HEK293 (cell line): ENCODE measurements around the gene TAGLN2.

Source experiments
- CTCF ChIA-PET: fragments of 350-600 bp; formaldehyde crosslinking; extraction: SDS; loops from one replicate; lab custom pipeline; 2021; ENCODE audit warnings: antibody characterized with exemption; lab: Yijun Ruan, JAX
- POLR2A ChIA-PET: fragments of 300-600 bp; formaldehyde crosslinking; extraction: SDS; loops from one replicate; lab custom pipeline; 2020; ENCODE audit warnings: antibody characterized with exemption, inconsistent platforms; lab: Yijun Ruan, JAX
- H3K27ac ChIP-seq: fragments of 200-500 bp; sonication (Bioruptor generic); 2 replicates; pipeline ENCODE4 v1.5.1; 2014; ENCODE audit warnings: low read depth, low read length, control low read depth, inconsistent platforms; ENCODE audit errors: extremely low read depth
- H3K36me3 ChIP-seq, 2 experiments: fragments of 200-500 bp in 1 of 2; sonication (Bioruptor generic) in 1 of 2; 1 replicate in 1 of 2; 2 replicates in 1 of 2; pipeline ENCODE4 v1.5.1; 2014 to 2017; ENCODE audit warnings: inconsistent platforms in 2 of 2, low read length in 2 of 2; ENCODE audit not compliant: control insufficient read depth in 2 of 2, insufficient read depth in 1 of 2
- H3K4me1 ChIP-seq: fragments of 200-500 bp; sonication (Bioruptor generic); 2 replicates; pipeline ENCODE4 v1.5.1; 2014; ENCODE audit warnings: mild to moderate bottlenecking, low read length, inconsistent platforms; ENCODE audit not compliant: control insufficient read depth, insufficient read depth
- H3K4me3 ChIP-seq: 2 replicates; pipeline ENCODE4 v1.5.1; 2011; ENCODE audit warnings: low read depth, mild to moderate bottlenecking, control low read depth, low read length, moderate library complexity
- H3K9me3 ChIP-seq: fragments of 200-500 bp; sonication (Bioruptor generic); 2 replicates; pipeline ENCODE4 v1.5.1; 2014; ENCODE audit warnings: low read depth, low read length, inconsistent platforms; ENCODE audit not compliant: control insufficient read depth, insufficient read depth
- BCL11A ChIP-seq: fragments of 450-650 bp; formaldehyde crosslinking; IDR thresholded peaks from 2 replicates; pipeline ENCODE4 v1.5.1; 2016; ENCODE audit warnings: low read depth, missing biosample characterization, missing genetic modification characterization
- GLI4 ChIP-seq: fragments of 450-650 bp; formaldehyde crosslinking; IDR thresholded peaks from 2 replicates; pipeline ENCODE4 v1.5.1; 2016; ENCODE audit warnings: missing biosample characterization, missing genetic modification characterization
- KLF10 ChIP-seq: fragments of 450-650 bp; IDR thresholded peaks from 2 replicates; pipeline ENCODE4 v1.5.1; 2018; ENCODE audit warnings: missing biosample characterization, mild to moderate bottlenecking, missing genetic modification characterization
- OSR2 ChIP-seq: fragments of 450-650 bp; formaldehyde crosslinking; IDR thresholded peaks from 2 replicates; pipeline ENCODE4 v1.5.1; 2016; ENCODE audit warnings: missing biosample characterization, missing genetic modification characterization
- OVOL3 ChIP-seq: fragments of 450-650 bp; formaldehyde crosslinking; IDR thresholded peaks from 2 replicates; pipeline ENCODE4 v1.5.1; 2016; ENCODE audit warnings: missing biosample characterization, missing genetic modification characterization
- PRDM1 ChIP-seq: fragments of 450-650 bp; formaldehyde crosslinking; IDR thresholded peaks from 2 replicates; pipeline ENCODE4; 2016; ENCODE audit warnings: missing biosample characterization, missing genetic modification characterization
- PRDM10 ChIP-seq: fragments of 450-650 bp; formaldehyde crosslinking; IDR thresholded peaks from 2 replicates; pipeline ENCODE4 v1.5.1; 2016; ENCODE audit warnings: missing biosample characterization, missing genetic modification characterization
- RBAK ChIP-seq: fragments of 450-650 bp; formaldehyde crosslinking; IDR thresholded peaks from 2 replicates; pipeline ENCODE4 v1.5.1; 2016; ENCODE audit warnings: missing biosample characterization, missing genetic modification characterization
- SP3 ChIP-seq: fragments of 450-650 bp; formaldehyde crosslinking; IDR thresholded peaks from 2 replicates; pipeline ENCODE4 v1.5.1; 2016; ENCODE audit warnings: missing biosample characterization, missing genetic modification characterization
- YY1 ChIP-seq: fragments of 450-650 bp; formaldehyde crosslinking; IDR thresholded peaks from 2 replicates; pipeline ENCODE4 v1.5.1; 2018; ENCODE audit warnings: missing biosample characterization, missing genetic modification characterization
- ZBTB10 ChIP-seq: fragments of 450-650 bp; formaldehyde crosslinking; IDR thresholded peaks from 2 replicates; pipeline ENCODE4 v1.5.1; 2016; ENCODE audit warnings: missing biosample characterization, missing genetic modification characterization
- ZBTB8A ChIP-seq: fragments of 450-650 bp; formaldehyde crosslinking; IDR thresholded peaks from 2 replicates; pipeline ENCODE4 v1.5.1; 2016; ENCODE audit warnings: missing biosample characterization, missing genetic modification characterization
- ZNF10 ChIP-seq: fragments of 450-650 bp; formaldehyde crosslinking; IDR thresholded peaks from 2 replicates; pipeline ENCODE4 v1.5.1; 2017; ENCODE audit warnings: missing biosample characterization, missing genetic modification characterization
- ZNF112 ChIP-seq: fragments of 450-650 bp; formaldehyde crosslinking; IDR thresholded peaks from 2 replicates; pipeline ENCODE4 v1.5.0; 2017; ENCODE audit warnings: missing biosample characterization, missing genetic modification characterization
- ZNF169 ChIP-seq: fragments of 450-650 bp; formaldehyde crosslinking; IDR thresholded peaks from 2 replicates; pipeline ENCODE4 v1.5.1; 2016; ENCODE audit warnings: missing biosample characterization, missing genetic modification characterization
- ZNF202 ChIP-seq: fragments of 450-650 bp; formaldehyde crosslinking; IDR thresholded peaks from 2 replicates; pipeline ENCODE4 v1.5.1; 2016; ENCODE audit warnings: missing biosample characterization, missing genetic modification characterization, borderline replicate concordance
- ZNF214 ChIP-seq: fragments of 450-650 bp; formaldehyde crosslinking; IDR thresholded peaks from 2 replicates; pipeline ENCODE4 v1.5.1; 2017; ENCODE audit warnings: missing biosample characterization, mild to moderate bottlenecking, missing genetic modification characterization, borderline replicate concordance
- ZNF266 ChIP-seq: fragments of 450-650 bp; formaldehyde crosslinking; IDR thresholded peaks from 2 replicates; pipeline ENCODE4 v1.5.1; 2016; ENCODE audit warnings: missing biosample characterization, missing genetic modification characterization, low read depth
- ZNF341 ChIP-seq: fragments of 450-650 bp; formaldehyde crosslinking; IDR thresholded peaks from 2 replicates; pipeline ENCODE4; 2016; ENCODE audit warnings: low read depth, missing biosample characterization, missing genetic modification characterization
- ZNF362 ChIP-seq: fragments of 450-650 bp; formaldehyde crosslinking; IDR thresholded peaks from 2 replicates; pipeline ENCODE4 v1.5.1; 2016; ENCODE audit warnings: missing biosample characterization, missing genetic modification characterization
- ZNF37A ChIP-seq: fragments of 450-650 bp; IDR thresholded peaks from 2 replicates; pipeline ENCODE4 v1.5.1; 2018; ENCODE audit warnings: missing biosample characterization, missing genetic modification characterization
- ZNF701 ChIP-seq: fragments of 450-650 bp; formaldehyde crosslinking; IDR thresholded peaks from 2 replicates; pipeline ENCODE4 v1.5.1; 2016; ENCODE audit warnings: missing biosample characterization, missing genetic modification characterization
- ZSCAN4 ChIP-seq: fragments of 450-650 bp; formaldehyde crosslinking; IDR thresholded peaks from 2 replicates; pipeline ENCODE4 v1.5.1; 2017; ENCODE audit warnings: missing biosample characterization, missing genetic modification characterization

Gene TAGLN2

GRCh38 chr1:159921700-159922504 lies 3.4 kb downstream of the TAGLN2 start (continued):
- TF ChIP-seq ZNF10 (tag by site-specific recombination) (no peak), ZBTB8A (tag by site-specific recombination) (no peak), ZNF362 (tag by site-specific recombination) (no peak)

GRCh38 chr1:159921251-159921650 lies 4.1 kb downstream of the TAGLN2 start:
- Histone ChIP-seq H3K36me3 (peaks cover 6 to 56% of the 10 kb centered on the region in 2 experiments; a peak in 2 of 3 replicates), H3K4me1 (peaks cover 18% of the 10 kb centered on the region), H3K4me3 (no peak overlapping the region), H3K27ac (no peak overlapping the region), H3K9me3 (no peaks in the 10 kb centered on the region)
- CTCF ChIA-PET: interaction anchor here (1.6 to 2.2 kb wide), 2 partner anchors 15 to 86 kb away, joined by 7 to 14 read pairs; no protein-coding TSS in a partner anchor
- peak; percentile 44; the same call in 1 of the 2 replicates for TF ChIP-seq PRDM1 (tag by site-specific recombination)
- TF ChIP-seq KLF10: no peak
- TF ChIP-seq PRDM10 (tag by site-specific recombination): peak; percentile 68
- no peak for TF ChIP-seq RBAK (tag by site-specific recombination)
- no peak for TF ChIP-seq ZNF266 (tag by site-specific recombination)
- TF ChIP-seq OSR2 (tag by site-specific recombination): peak; percentile 34; the same call in 1 of the 2 replicates
- no peak for TF ChIP-seq ZNF701 (tag by site-specific recombination)
- no peak for TF ChIP-seq ZBTB8A (tag by site-specific recombination)
- TF ChIP-seq ZNF202 (tag by site-specific recombination): no peak
- TF ChIP-seq GLI4 (tag by site-specific recombination): no peak
- no peak for TF ChIP-seq ZNF112 (tag by site-specific recombination)
- no peak for TF ChIP-seq ZSCAN4
- TF ChIP-seq ZNF169 (tag by site-specific recombination): no peak
- TF ChIP-seq, all 188 proteins: peak for 3
- POLR2A ChIA-PET: no interaction called here

GRCh38 chr1:159920651-159921050 lies 4.7 kb downstream of the TAGLN2 start:
- Histone ChIP-seq H3K4me3 (no peak overlapping the region), H3K4me1 (peaks cover 22% of the 10 kb centered on the region), H3K9me3 (no peaks in the 10 kb centered on the region), H3K27ac (no peak overlapping the region), H3K36me3 (peaks cover 6 to 56% of the 10 kb centered on the region in 2 experiments; a peak in 2 of 3 replicates)
- POLR2A ChIA-PET: no interaction called here
- CTCF ChIA-PET: interaction anchor here (2.2 kb wide), 1 partner anchor 87 kb away, joined by 14 read pairs; no protein-coding TSS in a partner anchor
- TF ChIP-seq OVOL3 (tag by site-specific recombination): no peak
- no peak for TF ChIP-seq ZNF362 (tag by site-specific recombination)
- no peak for TF ChIP-seq ZBTB8A (tag by site-specific recombination)
- TF ChIP-seq ZNF37A (tag by site-specific recombination): no peak
- no peak for TF ChIP-seq YY1 (tag by site-specific recombination)
- peak; percentile 64 for TF ChIP-seq ZNF341 (tag by site-specific recombination)
- TF ChIP-seq BCL11A (tag by site-specific recombination): no peak
- TF ChIP-seq SP3 (tag by site-specific recombination): no peak
- TF ChIP-seq ZBTB10 (tag by site-specific recombination): no peak
- no peak for TF ChIP-seq ZNF214 (tag by site-specific recombination)
